DND-41 (cell line): ENCODE results near the gene BIRC3.

Experiments used
- CTCF ChIP-seq: IDR thresholded peaks from 2 replicates; pipeline ENCODE4 v1.5.1; 2012; ENCODE audit warnings: borderline replicate concordance, low read length, moderate library complexity, mild to moderate bottlenecking; ENCODE audit not compliant: poor library complexity, severe bottlenecking; ENCODE audit errors: extremely low read depth
- EZH2 ChIP-seq: IDR thresholded peaks from 3 replicates; pipeline ENCODE4 v1.6.1; 2012; ENCODE audit warnings: borderline replicate concordance, low read depth, mild to moderate bottlenecking, moderate library complexity, low read length, inconsistent platforms; ENCODE audit not compliant: severe bottlenecking

GRCh38 chr11:102276783-102277182, 40.5 kb upstream of the BIRC3 start:
- TF ChIP-seq CTCF: no peak
- no peak for TF ChIP-seq EZH2
